ENCODE measurements around the gene TFPI2. TPM values are rescaled to one million over a fixed set of nuclear protein-coding genes. Genes with fewer than 3 reads are reported as not detected.
A peak's percentile ranks its signal among the peaks of the same experiment; 100 is the strongest.

TFPI2 gene
- total and polyA plus RNA-seq, 8 donors, result 0.28 to 15.2 (median 3.5) TPM; not detected in 1

- H3K4me3 ChIP-seq, result no peak overlapping the region
- peak in 1 of 2 donors; percentile 47 for DNase-seq
- H3K27me3 ChIP-seq, result no peaks in the 10 kb centered on the region
- H3K4me1 ChIP-seq, result peaks cover 0 to 11% (median 3%) of the 10 kb centered on the region in 4 donors
- 33 to 63% (median 49%) methylated on average over 3 of the region's 3 CpGs for WGBS, 5 donors
- H3K9me3 ChIP-seq, result no peaks in the 10 kb centered on the region
- TF ChIP-seq CTCF (IDR thresholded peaks at IDR 0.05) (no peak), POLR2A (IDR thresholded peaks at IDR 0.05) (no peak)
- intact Hi-C loops (cut with DNase I; ENCODE audit: low total_unique reads), result no loop called here
- H3K36me3 ChIP-seq, result no peaks in the 10 kb centered on the region
- peak overlapping the region in 2 of 5 donors; percentile 42 to 68 for H3K27ac ChIP-seq
These were observed 19.8 kb upstream of the TFPI2 start for GRCh38 chr7:93910076-93910994.

DNA sequence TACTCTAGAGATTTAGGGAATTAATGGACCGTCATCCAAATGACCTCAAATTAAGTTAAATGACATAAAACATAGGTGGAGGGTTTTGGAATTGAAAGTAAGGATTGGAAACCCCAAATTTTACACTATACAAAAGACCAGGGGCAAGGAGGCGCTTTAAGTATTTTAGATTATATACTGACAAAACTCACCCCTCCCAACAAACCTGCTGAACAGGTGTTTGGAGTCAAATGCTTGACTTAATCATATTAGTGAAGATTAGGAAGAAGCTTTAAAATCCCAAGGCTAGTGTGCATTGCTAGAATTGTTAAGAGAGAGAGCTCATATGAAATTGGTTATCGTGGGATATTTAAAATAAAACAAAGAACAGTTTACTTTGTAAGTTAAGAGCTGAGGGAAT is 15.7 kb upstream of the TFPI2 start, which contains the start of gene GNGT1:
Gene GNGT1 (plus strand): TSS at position 301 of the 400 bp plus-strand sequence. CDS start 180 bp downstream, outside the sequence.
- WGBS, 5 donors, result 56 to 69% (median 60%) methylated on average over 3 of the region's 3 CpGs

GRCh38 chr7:93902777-93903423 is 12.3 kb upstream of the TFPI2 start:
- H3K27ac ChIP-seq, result no peak overlapping the region
- H3K4me1 ChIP-seq, result no peaks in the 10 kb centered on the region
- intact Hi-C loops (cut with DNase I; ENCODE audit: low total_unique reads), result no loop called here
- no peaks in the 10 kb centered on the region for H3K36me3 ChIP-seq
- H3K9me3 ChIP-seq, result no peaks in the 10 kb centered on the region
- 79 to 93% (median 90%) methylated on average over 1 of the region's 1 CpG for WGBS, 5 donors
- peak in 1 of 2 donors; percentile 70 for DNase-seq
- H3K27me3 ChIP-seq, result no peaks in the 10 kb centered on the region
- TF ChIP-seq POLR2AphosphoS5 (IDR thresholded peaks at IDR 0.05) (no peak), CTCF (IDR thresholded peaks at IDR 0.05) (peak in 4 of 7 experiments; percentile 45 to 59 (median 50)), EP300 (IDR thresholded peaks at IDR 0.05) (no peak), POLR2A (IDR thresholded peaks at IDR 0.05) (no peak)
- H3K4me3 ChIP-seq, result no peak overlapping the region

More for the DNA sequence above, 15.7 kb upstream of the TFPI2 start, which contains the start of gene GNGT1:
- intact Hi-C loops (cut with DNase I; ENCODE audit: low total_unique reads), result no loop called here
- Histone ChIP-seq H3K36me3 (no peaks in the 10 kb centered on the region), H3K27me3 (no peaks in the 10 kb centered on the region), H3K27ac (no peak within 1 kb of the TSS), H3K4me1 (peaks cover 0 to 11% (median 0%) of the 10 kb centered on the region in 4 donors), H3K9me3 (no peaks in the 10 kb centered on the region), H3K4me3 (no peak within 1 kb of the TSS)
- TF ChIP-seq POLR2A (IDR thresholded peaks at IDR 0.05), result no peak
- no peak for TF ChIP-seq POLR2AphosphoS5 (IDR thresholded peaks at IDR 0.05)
- TF ChIP-seq EP300 (IDR thresholded peaks at IDR 0.05), result no peak
- DNase-seq, result no peak

DNA sequence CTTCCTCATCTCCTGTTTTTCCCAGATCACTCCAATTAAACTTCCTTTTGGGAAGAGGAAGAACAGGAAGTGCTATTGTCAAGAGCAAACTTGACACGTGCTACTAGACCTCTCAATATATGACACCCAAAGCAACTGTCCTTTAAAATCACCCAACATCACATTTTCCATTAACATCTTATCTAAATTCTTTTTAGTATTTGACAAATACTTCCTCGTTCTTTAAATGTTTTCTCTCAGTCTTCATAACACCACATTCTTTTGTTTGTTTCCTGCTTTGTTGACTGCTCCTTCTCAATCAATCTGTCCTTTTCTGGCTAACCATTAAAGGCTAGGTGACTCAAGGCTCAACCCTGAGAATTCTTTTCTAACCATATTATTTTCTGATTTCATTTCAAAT is 7.1 kb upstream of the TFPI2 start:
- no peaks in the 10 kb centered on the region for H3K36me3 ChIP-seq
- WGBS, 5 donors, result 25 to 47% (median 37%) methylated on average over 2 of the region's 2 CpGs
- intact Hi-C loops (cut with DNase I; ENCODE audit: low total_unique reads), result no loop called here
- DNase-seq, result no peak
- no peaks in the 10 kb centered on the region for H3K27me3 ChIP-seq
- peaks cover 0 to 26% (median 9%) of the 10 kb centered on the region in 4 donors for H3K4me1 ChIP-seq
- no peak overlapping the region for H3K27ac ChIP-seq
- TF ChIP-seq CTCF (IDR thresholded peaks at IDR 0.05) (no peak), POLR2A (IDR thresholded peaks at IDR 0.05) (no peak), POLR2AphosphoS5 (IDR thresholded peaks at IDR 0.05) (no peak), EP300 (IDR thresholded peaks at IDR 0.05) (no peak)
- H3K9me3 ChIP-seq, result no peaks in the 10 kb centered on the region
- no peak overlapping the region for H3K4me3 ChIP-seq

All from stomach (tissue), 9 donors.